ENCODE results near the gene SHCBP1L. TPM values are rescaled to one million over a fixed set of nuclear protein-coding genes. Genes with fewer than 3 reads are reported as not detected.
"Not testable (repeated sequence)": the region's sequence is repeated elsewhere in the genome, so short reads cannot be mapped to it uniquely, and the experiment has no call there.

Gene SHCBP1L
- total RNA-seq, 1 donor from 2014 or later, result not detected

- Mint-ChIP-seq H3K4me1 (no peaks in the 10 kb centered on the region), H3K36me3 (no peaks in the 10 kb centered on the region), H3K9me3 (no peaks in the 10 kb centered on the region), H3K27me3 (ENCODE audit: insufficient read depth, low read depth) (peaks cover 3% of the 10 kb centered on the region), H3K27ac (no peak overlapping the region), H3K4me3 (no peak overlapping the region)
- H3K4me3 ChIP-seq, result no peak overlapping the region
- no peak for TF ChIP-seq EZH2 (IDR thresholded peaks at IDR 0.05)
- no peak for TF ChIP-seq EZH2phosphoT487 (IDR thresholded peaks at IDR 0.05)
- no peak for TF ChIP-seq CTCF (IDR thresholded peaks at IDR 0.05)
- no peak overlapping the region for H2AFZ ChIP-seq (replicated peaks)
- H3K27ac ChIP-seq, result no peak overlapping the region
- no peak overlapping the region for H3K4me2 ChIP-seq
- DNase-seq (ENCODE audit: low spot score), result no peak
- no peak overlapping the region for H3K9ac ChIP-seq
- no peaks in the 10 kb centered on the region for H3K79me2 ChIP-seq (ENCODE audit: low read depth)
- H3K4me1 ChIP-seq, result no peaks in the 10 kb centered on the region
- H3K27me3 ChIP-seq, result no peaks in the 10 kb centered on the region
- no peaks in the 10 kb centered on the region for H4K20me1 ChIP-seq (ENCODE audit: low read depth)
- no peaks in the 10 kb centered on the region for H3F3A ChIP-seq (ENCODE audit: low read depth)
- no peaks in the 10 kb centered on the region for H3K36me3 ChIP-seq
- no peaks in the 10 kb centered on the region for H3K9me3 ChIP-seq (ENCODE audit: low read depth)
Observed at GRCh38 chr1:182955596-182956588, 2.9 kb upstream of the SHCBP1L start.

- no peaks in the 10 kb centered on the region for H3K9me3 Mint-ChIP-seq
- DNase-seq (ENCODE audit: low spot score), result no peak
- Histone ChIP-seq H4K20me1 (ENCODE audit: low read depth) (no peaks in the 10 kb centered on the region), H3K4me1 (no peaks in the 10 kb centered on the region), H3K79me2 (ENCODE audit: low read depth) (no peaks in the 10 kb centered on the region), H3F3A (ENCODE audit: low read depth) (no peaks in the 10 kb centered on the region), H3K36me3 (no peaks in the 10 kb centered on the region), H3K9ac (no peak overlapping the region), H3K4me2 (no peak overlapping the region), H2AFZ (replicated peaks) (no peak overlapping the region), H3K27me3 (no peaks in the 10 kb centered on the region), H3K27ac (no peak overlapping the region), H3K4me3 (no peak overlapping the region), H3K9me3 (ENCODE audit: low read depth) (no peaks in the 10 kb centered on the region)
- TF ChIP-seq EZH2 (IDR thresholded peaks at IDR 0.05) (no peak), EZH2phosphoT487 (IDR thresholded peaks at IDR 0.05) (no peak), CTCF (IDR thresholded peaks at IDR 0.05) (no peak)
- no peak overlapping the region for H3K27ac Mint-ChIP-seq
- H3K36me3 Mint-ChIP-seq, result no peaks in the 10 kb centered on the region
- H3K27me3 Mint-ChIP-seq (ENCODE audit: insufficient read depth, low read depth), result no peaks in the 10 kb centered on the region
- no peak overlapping the region for H3K4me3 Mint-ChIP-seq
- no peaks in the 10 kb centered on the region for H3K4me1 Mint-ChIP-seq
Observed at GRCh38 chr1:182953826-182954225, 860 bp upstream of the SHCBP1L start.

- not testable (repeated sequence) for DNase-seq (ENCODE audit: low spot score); H3K4me1 Mint-ChIP-seq; H2AFZ ChIP-seq (replicated peaks); H3K36me3 Mint-ChIP-seq; H3K36me3 ChIP-seq; H3K27me3 ChIP-seq; H3K9me3 ChIP-seq (ENCODE audit: low read depth); H3K4me3 ChIP-seq; H3F3A ChIP-seq (ENCODE audit: low read depth); H3K27me3 Mint-ChIP-seq (ENCODE audit: insufficient read depth, low read depth); H3K9ac ChIP-seq; H3K27ac Mint-ChIP-seq; H3K4me1 ChIP-seq; H4K20me1 ChIP-seq (ENCODE audit: low read depth); H3K4me2 ChIP-seq; H3K9me3 Mint-ChIP-seq; H3K27ac ChIP-seq; H3K4me3 Mint-ChIP-seq; H3K79me2 ChIP-seq (ENCODE audit: low read depth)
Observed at GRCh38 chr1:182943336-182943735, 9.6 kb downstream of the SHCBP1L start.

- H3K27me3 ChIP-seq; H3K9ac ChIP-seq; H3K4me1 Mint-ChIP-seq; H3K9me3 Mint-ChIP-seq; H3K9me3 ChIP-seq (ENCODE audit: low read depth); H3K79me2 ChIP-seq (ENCODE audit: low read depth); H4K20me1 ChIP-seq (ENCODE audit: low read depth); H3K27ac ChIP-seq; H3K27ac Mint-ChIP-seq; H3K27me3 Mint-ChIP-seq (ENCODE audit: insufficient read depth, low read depth); H3K4me1 ChIP-seq; H3F3A ChIP-seq (ENCODE audit: low read depth); H3K36me3 Mint-ChIP-seq; H3K36me3 ChIP-seq: not testable (repeated sequence)
- peak; percentile 82 for DNase-seq (ENCODE audit: low spot score)
- Histone ChIP-seq H3K4me3 (peak overlapping the region; percentile 32), H2AFZ (replicated peaks) (peak overlapping the region; percentile 46), H3K4me2 (peak overlapping the region; percentile 67)
- H3K4me3 Mint-ChIP-seq, result peak overlapping the region; percentile 78
- peak; percentile 7 for TF ChIP-seq CTCF (IDR thresholded peaks at IDR 0.05)
Observed at GRCh38 chr1:182942145-182942544, 10.8 kb downstream of the SHCBP1L start.

Data from neural progenitor cell (in vitro differentiated cells).